LNCaP clone FGC (cell line): ENCODE data around the gene EME2.

ENCODE experiments used
- DNase-seq: peaks from one replicate; pipeline ENCODE4 v3.0.0-alpha.2; 2011; ENCODE audit warnings: low read depth
- H3K4me3 ChIP-seq: 2 replicates; pipeline ENCODE4 v1.5.1; 2011; ENCODE audit warnings: mild to moderate bottlenecking, low read depth, low read length, control low read depth
- CTCF ChIP-seq: IDR thresholded peaks from 2 replicates; pipeline ENCODE4 v1.5.1; 2012; ENCODE audit warnings: mild to moderate bottlenecking; ENCODE audit not compliant: control insufficient read depth, insufficient read depth; ENCODE audit errors: extremely low read depth

The EME2 gene

GRCh38 chr16:1821861-1822611, 49.4 kb downstream of the EME2 start:
- H3K4me3 ChIP-seq = no peak overlapping the region
- DNase-seq = no peak
- TF ChIP-seq CTCF = no peak

GRCh38 chr16:1822801-1823200, 50.2 kb downstream of the EME2 start:
- H3K4me3 ChIP-seq = no peak overlapping the region
- no peak for TF ChIP-seq CTCF
- DNase-seq = no peak

GRCh38 chr16:1823821-1824220, 51.2 kb downstream of the EME2 start:
- DNase-seq = no peak
- H3K4me3 ChIP-seq = no peak overlapping the region
- TF ChIP-seq CTCF = 0 out of 2 replicates have a peak, but pooled peaks have one; percentile 4

- TF ChIP-seq CTCF = no peak
- H3K4me3 ChIP-seq = peak overlapping the region; percentile 72
These were observed 52.8 kb downstream of the EME2 start for GRCh38 chr16:1825381-1825863.

More at GRCh38 chr16:1825381-1825863, 52.8 kb downstream of the EME2 start:
- DNase-seq = no peak
